Esophagus squamous epithelium (tissue), 5 donors: ENCODE data around the gene RAB3D. TPM values are rescaled to one million over a fixed set of nuclear protein-coding genes. Genes with fewer than 3 reads are reported as not detected.

Experiments used
- DNase-seq: peaks from one replicate; lab custom pipeline; 2025; lab: John Stamatoyannopoulos, UW
- H3K27ac ChIP-seq, 4 donors: fragments of 200-600 bp; sonication (generic); one replicate each; pipeline ENCODE4 v1.5.1; 2016 to 2019; ENCODE audit warnings: mild to moderate bottlenecking in 1 of 4
- H3K27me3 ChIP-seq, 4 donors: fragments of 200-600 bp; sonication (generic); 1 replicate in 3 of 4; 2 replicates in 1 of 4; pipeline versions ENCODE4 v1.5.1 to v1.6.0; 2017 to 2021; ENCODE audit warnings: antibody characterized with exemption in 1 of 4
- H3K36me3 ChIP-seq, 3 donors: fragments of 200-600 bp; sonication (generic); one replicate each; pipeline ENCODE4 v1.5.1; 2016 to 2019
- H3K4me1 ChIP-seq, 3 donors: fragments of 200-600 bp; sonication (generic); one replicate each; pipeline ENCODE4 v1.5.1; 2017 to 2019
- H3K4me3 ChIP-seq, 4 donors: fragments of 200-600 bp; sonication (generic); 1 replicate in 3 of 4; 2 replicates in 1 of 4; pipeline ENCODE4 v1.5.1; 2016 to 2019; ENCODE audit warnings: mild to moderate bottlenecking in 2 of 4, moderate library complexity in 1 of 4
- H3K9me3 ChIP-seq, 3 donors: fragments of 200-600 bp; sonication (generic); one replicate each; pipeline ENCODE4 v1.5.1; 2016 to 2019
- POLR2A ChIP-seq, 4 donors: fragments of 450-650 bp; IDR thresholded peaks; one replicate each; pipeline ENCODE4 v1.6.1; 2017; ENCODE audit warnings: antibody characterized with exemption in 4 of 4, mild to moderate bottlenecking in 4 of 4, moderate library complexity in 3 of 4
- WGBS, 2 donors: methylation state at CpG; one replicate each; pipeline ENCODE4 v1.1.5; 2018; 5-methylcytosine and 5-hydroxymethylcytosine counted together
- intact Hi-C: fragments of 100-400 bp; cut with DNase I; formaldehyde crosslinking; loops from one replicate; pipeline ENCODE4 v1.15.0; 2022
- total RNA-seq, 4 donors: library from RNA; depleted of rRNA; stranded (reverse); fragments of >200 nt; gene quantifications; one replicate each; pipeline ENCODE4 v1.1.0, GENCODE V29; 2016
- TF ChIP-seq, protein P1 (sequence below), 6 experiments: fragments of 450-650 bp in 4 of 6; fragments of 200-600 bp in 2 of 6; sonication (generic) in 2 of 6; IDR thresholded peaks; one replicate each; pipeline ENCODE4 v1.5.1; 2016 to 2019; ENCODE audit warnings: antibody characterized with exemption in 6 of 6, mild to moderate bottlenecking in 4 of 6, moderate library complexity in 4 of 6
- donor health status: DM: yes; HTN: yes; CAD: no.

The RAB3D gene
- total RNA-seq, 4 donors from 2014 or later, result 55.9 to 90.4 (median 73.8) TPM

- Histone ChIP-seq H3K27me3 (peaks cover 0 to 40% (median 0%) of the 10 kb centered on the region in 4 donors), H3K36me3 (no peaks in the 10 kb centered on the region), H3K27ac (no peak overlapping the region), H3K4me1 (peaks cover 0 to 12% (median 0%) of the 10 kb centered on the region in 3 donors), H3K9me3 (no peaks in the 10 kb centered on the region), H3K4me3 (no peak overlapping the region)
- intact Hi-C loops, result no loop called here
- no peak for TF ChIP-seq POLR2A (IDR thresholded peaks at IDR 0.05)
- TF ChIP-seq, protein P1, sequence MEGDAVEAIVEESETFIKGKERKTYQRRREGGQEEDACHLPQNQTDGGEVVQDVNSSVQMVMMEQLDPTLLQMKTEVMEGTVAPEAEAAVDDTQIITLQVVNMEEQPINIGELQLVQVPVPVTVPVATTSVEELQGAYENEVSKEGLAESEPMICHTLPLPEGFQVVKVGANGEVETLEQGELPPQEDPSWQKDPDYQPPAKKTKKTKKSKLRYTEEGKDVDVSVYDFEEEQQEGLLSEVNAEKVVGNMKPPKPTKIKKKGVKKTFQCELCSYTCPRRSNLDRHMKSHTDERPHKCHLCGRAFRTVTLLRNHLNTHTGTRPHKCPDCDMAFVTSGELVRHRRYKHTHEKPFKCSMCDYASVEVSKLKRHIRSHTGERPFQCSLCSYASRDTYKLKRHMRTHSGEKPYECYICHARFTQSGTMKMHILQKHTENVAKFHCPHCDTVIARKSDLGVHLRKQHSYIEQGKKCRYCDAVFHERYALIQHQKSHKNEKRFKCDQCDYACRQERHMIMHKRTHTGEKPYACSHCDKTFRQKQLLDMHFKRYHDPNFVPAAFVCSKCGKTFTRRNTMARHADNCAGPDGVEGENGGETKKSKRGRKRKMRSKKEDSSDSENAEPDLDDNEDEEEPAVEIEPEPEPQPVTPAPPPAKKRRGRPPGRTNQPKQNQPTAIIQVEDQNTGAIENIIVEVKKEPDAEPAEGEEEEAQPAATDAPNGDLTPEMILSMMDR (IDR thresholded peaks at IDR 0.05), result no peak
- no peak for DNase-seq
- 52 to 63% methylated on average over 4 to 5 of the region's 5 CpGs for WGBS, 2 donors
Observed at GRCh38 chr19:11279505-11280236, 59.8 kb downstream of the RAB3D start.

DNA sequence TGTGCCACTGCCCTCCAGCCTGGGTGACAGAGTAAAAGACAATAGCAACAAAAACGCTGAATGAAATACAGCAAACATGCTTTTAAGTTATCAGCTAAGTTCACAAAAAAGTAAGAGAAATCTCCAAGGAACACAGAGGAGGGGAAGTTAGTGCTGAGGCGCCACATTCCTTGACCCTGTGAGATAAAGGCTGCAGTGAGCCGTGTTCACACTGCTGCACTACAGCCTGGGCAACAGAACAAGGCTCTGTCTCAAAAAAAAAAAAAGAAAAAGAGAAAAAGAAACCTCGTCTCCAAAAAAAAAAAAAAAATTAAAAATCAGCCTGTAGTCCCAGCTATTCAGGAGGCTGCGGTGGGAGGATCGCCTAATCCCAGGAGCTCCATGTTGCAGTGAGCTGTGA is 60.8 kb downstream of the RAB3D start:
- Histone ChIP-seq H3K27me3 (peaks cover 0 to 42% (median 0%) of the 10 kb centered on the region in 4 donors), H3K4me3 (no peak overlapping the region), H3K27ac (no peak overlapping the region), H3K9me3 (no peaks in the 10 kb centered on the region), H3K36me3 (no peaks in the 10 kb centered on the region), H3K4me1 (peaks cover 0 to 12% (median 0%) of the 10 kb centered on the region in 3 donors)
- no peak for DNase-seq
- WGBS, 2 donors, result 52 to 55% methylated on average over 6 of the region's 6 CpGs
- TF ChIP-seq POLR2A (IDR thresholded peaks at IDR 0.05), result no peak
- TF ChIP-seq, protein P1 (IDR thresholded peaks at IDR 0.05), result no peak
- intact Hi-C loops, result no loop called here

GRCh38 chr19:11274533-11275086 is 64.8 kb downstream of the RAB3D start:
- Histone ChIP-seq H3K4me1 (peaks cover 0 to 14% (median 3%) of the 10 kb centered on the region in 3 donors), H3K27me3 (peaks cover 0 to 27% (median 0%) of the 10 kb centered on the region in 4 donors), H3K4me3 (no peak overlapping the region), H3K9me3 (no peaks in the 10 kb centered on the region), H3K36me3 (no peaks in the 10 kb centered on the region), H3K27ac (no peak overlapping the region)
- intact Hi-C loops, result no loop called here
- DNase-seq, result no peak
- TF ChIP-seq POLR2A (IDR thresholded peaks at IDR 0.05), result no peak
- TF ChIP-seq, protein P1 (IDR thresholded peaks at IDR 0.05), result no peak
- WGBS, 2 donors, result 64 to 81% methylated on average over 4 of the region's 4 CpGs

DNA sequence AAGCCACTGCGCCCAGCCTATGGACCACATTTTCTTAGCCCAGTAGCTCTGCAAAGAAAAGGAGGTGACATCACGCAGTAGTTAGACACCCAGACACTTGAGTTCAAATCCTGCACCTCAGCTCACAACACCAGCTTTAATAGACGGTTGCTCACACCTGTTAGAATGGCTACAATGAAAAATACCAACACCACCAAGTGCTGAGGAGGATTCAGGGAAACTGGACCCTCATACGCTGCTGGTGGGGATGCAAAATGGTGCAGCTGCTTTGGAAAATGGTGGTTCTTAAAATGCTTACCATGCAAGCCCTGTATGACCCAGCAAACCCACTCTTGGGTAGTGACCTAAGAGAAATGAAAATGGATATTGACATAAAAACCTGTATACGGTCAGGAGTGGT is 65.5 kb downstream of the RAB3D start:
- H3K4me1 ChIP-seq, result peaks cover under 1 to 19% (median 9%) of the 10 kb centered on the region in 3 donors
- no peak for DNase-seq
- no peak overlapping the region for H3K4me3 ChIP-seq
- H3K36me3 ChIP-seq, result no peaks in the 10 kb centered on the region
- 86 to 87% methylated on average over 3 to 5 of the region's 5 CpGs for WGBS, 2 donors
- intact Hi-C loops, result no loop called here
- H3K9me3 ChIP-seq, result no peaks in the 10 kb centered on the region
- no peak overlapping the region for H3K27ac ChIP-seq
- TF ChIP-seq POLR2A (IDR thresholded peaks at IDR 0.05), result no peak
- TF ChIP-seq, protein P1 (IDR thresholded peaks at IDR 0.05), result no peak
- H3K27me3 ChIP-seq, result peaks cover 0 to 21% (median 0%) of the 10 kb centered on the region in 4 donors

- Histone ChIP-seq H3K36me3 (no peaks in the 10 kb centered on the region), H3K4me3 (no peak overlapping the region), H3K27me3 (peaks cover 0 to 17% (median 0%) of the 10 kb centered on the region in 4 donors), H3K27ac (no peak overlapping the region), H3K9me3 (no peaks in the 10 kb centered on the region), H3K4me1 (peaks cover 8 to 26% (median 15%) of the 10 kb centered on the region in 3 donors)
- intact Hi-C loops, result no loop called here
- no peak for DNase-seq
- TF ChIP-seq, protein P1 (IDR thresholded peaks at IDR 0.05), result no peak
- TF ChIP-seq POLR2A (IDR thresholded peaks at IDR 0.05), result no peak
- 47 to 64% methylated on average over 2 of the region's 2 CpGs for WGBS, 2 donors
Observed at GRCh38 chr19:11273296-11273695, 66.2 kb downstream of the RAB3D start.
